Panc1 (cell line): ENCODE results near the gene CREBBP. TPM values are rescaled to one million over a fixed set of nuclear protein-coding genes. Genes with fewer than 3 reads are reported as not detected.
"Not testable (repeated sequence)": the region's sequence is repeated elsewhere in the genome, so short reads cannot be mapped to it uniquely, and the experiment has no call there.

ENCODE experiments used
- ATAC-seq: fragments of 200-7000 bp; cut with Tn5 transposase; 2 replicates; pipeline ENCODE4 v1.9.1; 2020; ENCODE audit warnings: mild to moderate bottlenecking, moderate library complexity
- BruUV-seq: library from RNA; stranded (reverse); fragments of 400-500 nt; replicated peaks from 2 replicates; lab custom pipeline; 2021; lab: Mats Ljungman, UMichigan
- CTCF ChIA-PET: fragments of 300-600 bp; sonication (Branson Sonifier 250); formaldehyde crosslinking; loops from one replicate; lab custom pipeline; 2022; ENCODE audit warnings: antibody characterized with exemption; lab: Charles Lee
- POLR2A ChIA-PET: fragments of 300-600 bp; sonication (Branson Sonifier 250); formaldehyde crosslinking; loops from one replicate; lab custom pipeline; 2022; ENCODE audit warnings: antibody characterized with exemption; lab: Charles Lee
- DNase-seq: peaks from one replicate; pipeline ENCODE4 v3.0.0-alpha.2; 2010; ENCODE audit warnings: low read depth, low spot score
- H3K27ac ChIP-seq: 2 replicates; pipeline ENCODE4 v1.5.1; 2011; ENCODE audit warnings: mild to moderate bottlenecking, low read length, inconsistent platforms
- H3K27me3 ChIP-seq: fragments of 200-500 bp; sonication (Bioruptor generic); 2 replicates; pipeline ENCODE4 v1.6.0; 2014; ENCODE audit warnings: low read length, inconsistent platforms; ENCODE audit not compliant: control insufficient read depth, insufficient read depth
- H3K36me3 ChIP-seq: fragments of 200-500 bp; sonication (Bioruptor generic); 2 replicates; pipeline ENCODE4 v1.5.1; 2014; ENCODE audit warnings: inconsistent platforms, mild to moderate bottlenecking, low read length, moderate library complexity; ENCODE audit not compliant: control insufficient read depth, insufficient read depth
- H3K4me1 ChIP-seq: 2 replicates; pipeline ENCODE4 v1.5.1; 2011; ENCODE audit warnings: inconsistent platforms, mild to moderate bottlenecking, low read length, moderate library complexity; ENCODE audit not compliant: control insufficient read depth, insufficient read depth
- H3K4me3 ChIP-seq, 2 experiments: 2 replicates each; pipeline ENCODE4 v1.5.1; 2011 to 2012; ENCODE audit warnings: low read depth in 2 of 2, low read length in 2 of 2, mild to moderate bottlenecking in 2 of 2, inconsistent platforms in 1 of 2, moderate library complexity in 1 of 2
- H3K9me3 ChIP-seq: fragments of 200-500 bp; sonication (Bioruptor generic); 2 replicates; pipeline ENCODE4 v1.5.1; 2014; ENCODE audit warnings: low read depth, mild to moderate bottlenecking, inconsistent platforms, low read length, moderate library complexity; ENCODE audit not compliant: control insufficient read depth, insufficient read depth
- CTCF ChIP-seq: fragments of 450-650 bp; IDR thresholded peaks from 2 replicates; pipeline ENCODE4 v1.5.1; 2017; ENCODE audit warnings: mild to moderate bottlenecking
- POLR2AphosphoS5 ChIP-seq: IDR thresholded peaks from 2 replicates; pipeline ENCODE4 v1.6.1; 2012; ENCODE audit warnings: mild to moderate bottlenecking, low read depth, low read length, moderate library complexity
- REST ChIP-seq, 2 experiments: IDR thresholded peaks; 2 replicates each; pipeline ENCODE4 v1.6.1; 2011 to 2012; ENCODE audit warnings: low read depth in 2 of 2, control low read depth in 1 of 2, low read length in 1 of 2, mild to moderate bottlenecking in 1 of 2, moderate library complexity in 1 of 2; ENCODE audit not compliant: insufficient read depth in 1 of 2
- SIN3A ChIP-seq: IDR thresholded peaks from 2 replicates; pipeline ENCODE4 v1.6.1; 2012; ENCODE audit warnings: low read depth, mild to moderate bottlenecking, low read length, moderate library complexity, borderline replicate concordance; ENCODE audit not compliant: insufficient read depth
- TCF7L2 ChIP-seq: IDR thresholded peaks from 2 replicates; pipeline ENCODE4 v1.6.1; 2011; ENCODE audit warnings: mild to moderate bottlenecking, low read depth, low read length, inconsistent platforms
- in situ Hi-C: cut with HindIII; loops from 2 replicates; pipeline ENCODE4 v1.10.0; 2016; ENCODE audit warnings: low sequenced_read_pairs, low pct_unique_long_range_greater_than_20kb
- intact Hi-C: fragments of 100-400 bp; cut with micrococcal nuclease; formaldehyde crosslinking; loops from one replicate; pipeline ENCODE4 v1.10.0; 2022; ENCODE audit not compliant: unreplicated experiment
- total RNA-seq: library from RNA; stranded (reverse); gene quantifications from one replicate; pipeline ENCODE4 v1.2.1, GENCODE V29; 2021; ENCODE audit not compliant: unreplicated experiment

CREBBP gene
- total RNA-seq, 1 experiment from 2014 or later = 60.2 TPM

DNA sequence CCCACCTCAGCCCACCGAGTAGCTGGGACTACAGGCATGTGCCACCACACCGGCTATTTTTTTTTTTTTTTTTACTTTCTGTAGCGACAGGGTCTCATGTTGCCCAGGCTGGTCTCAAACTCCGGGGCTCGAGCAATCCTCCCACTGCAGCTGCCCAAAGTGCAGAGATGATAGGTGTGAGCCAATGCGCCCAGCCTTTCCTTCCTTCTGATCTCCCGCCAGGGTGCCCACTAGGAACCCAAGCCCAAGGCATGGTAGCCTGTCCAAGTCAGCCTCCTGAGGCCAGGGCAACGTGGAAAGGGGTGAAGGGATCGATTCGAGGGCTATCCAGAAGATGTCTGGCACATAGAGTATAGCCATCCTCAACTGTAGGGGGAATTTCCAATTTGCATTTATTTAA is 9.6 kb upstream of the CREBBP start:
- POLR2A ChIA-PET = no interaction called here

DNA sequence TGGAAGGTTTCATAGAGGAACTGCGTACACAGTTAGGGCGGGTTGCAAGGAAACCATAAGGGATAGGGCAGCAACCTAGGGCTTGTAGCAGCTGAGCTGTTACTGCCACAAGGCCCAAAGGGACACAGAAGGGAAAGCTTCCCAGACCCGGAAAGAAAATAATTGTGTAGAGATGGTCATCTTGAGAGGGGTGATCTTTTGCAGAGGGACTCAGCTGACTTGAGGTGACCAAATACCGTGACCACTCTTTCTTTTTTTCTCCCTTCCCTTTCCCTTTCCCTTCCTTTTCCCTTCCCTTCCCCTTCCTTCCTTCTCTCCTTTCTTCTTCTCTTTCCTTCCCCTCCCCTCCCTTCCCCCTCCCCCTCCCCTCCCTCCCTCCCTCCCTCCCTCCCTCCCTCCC is 8.5 kb upstream of the CREBBP start:
- DNase-seq (no peak), ATAC-seq (no peak)
- ChIA-PET CTCF (no interaction called here), POLR2A (no interaction called here)
- Histone ChIP-seq H3K9me3 (no peaks in the 10 kb centered on the region), H3K27ac (no peak overlapping the region), H3K27me3 (no peaks in the 10 kb centered on the region), H3K4me3 (no peak overlapping the region), H3K4me1 (no peaks in the 10 kb centered on the region), H3K36me3 (no peaks in the 10 kb centered on the region)
- TF ChIP-seq SIN3A = no peak
- TF ChIP-seq POLR2AphosphoS5 = no peak
- no peak for TF ChIP-seq REST (IDR thresholded peaks at IDR 0.05; ENCODE audit: insufficient read depth in 1 of 2, low read depth in 2 of 2, low read length in 1 of 2)
- BruUV-seq = no TSS peak
- intact Hi-C loops (no loop called here), in situ Hi-C loops (no loop called here)

More for the DNA sequence above, 9.6 kb upstream of the CREBBP start:
- Histone ChIP-seq H3K9me3 (no peaks in the 10 kb centered on the region), H3K4me1 (no peaks in the 10 kb centered on the region), H3K27me3 (no peaks in the 10 kb centered on the region), H3K36me3 (no peaks in the 10 kb centered on the region), H3K27ac (no peak overlapping the region), H3K4me3 (no peak overlapping the region)
- BruUV-seq = no TSS peak
- TF ChIP-seq TCF7L2 = no peak
- TF ChIP-seq CTCF = no peak
- TF ChIP-seq REST (IDR thresholded peaks at IDR 0.05; ENCODE audit: insufficient read depth in 1 of 2, low read depth in 2 of 2, low read length in 1 of 2) = no peak
- TF ChIP-seq POLR2AphosphoS5 = no peak
- no peak for TF ChIP-seq SIN3A
- no peak for ATAC-seq
- in situ Hi-C loops (no loop called here), intact Hi-C loops (no loop called here)
- DNase-seq = no peak
- CTCF ChIA-PET = no interaction called here

- POLR2A ChIA-PET, intact Hi-C loops, H3K4me3 ChIP-seq, H3K9me3 ChIP-seq, H3K36me3 ChIP-seq, CTCF ChIA-PET, DNase-seq, H3K27me3 ChIP-seq, BruUV-seq, ATAC-seq, H3K4me1 ChIP-seq, in situ Hi-C loops, H3K27ac ChIP-seq: not testable (repeated sequence)
These were observed 5.5 kb upstream of the CREBBP start for GRCh38 chr16:3885999-3886398.
